Transverse colon (tissue), 3 donors: ENCODE results near the gene VTI1A.

ENCODE experiments used
- CTCF ChIP-seq, 5 experiments: fragments of 200-600 bp in 3 of 5; fragments of 450-650 bp in 2 of 5; sonication (generic) in 3 of 5; IDR thresholded peaks; 1 replicate in 2 of 5; 2 replicates in 3 of 5; pipeline ENCODE4 v1.5.1; 2016 to 2017; ENCODE audit warnings: antibody characterized with exemption in 5 of 5, inconsistent platforms in 3 of 5, mild to moderate bottlenecking in 2 of 5, moderate library complexity in 1 of 5
- EP300 ChIP-seq: sonication (generic); formaldehyde crosslinking; IDR thresholded peaks from one replicate; pipeline ENCODE4 v1.6.1; 2017; ENCODE audit warnings: antibody characterized with exemption, low read depth
- POLR2A ChIP-seq: fragments of 450-650 bp; IDR thresholded peaks from one replicate; pipeline ENCODE4 v1.6.1; 2016; ENCODE audit warnings: antibody characterized with exemption, mild to moderate bottlenecking, moderate library complexity

GRCh38 chr10:112716924-112717413 is 270.0 kb downstream of the VTI1A start:
- TF ChIP-seq EP300: no peak
- TF ChIP-seq CTCF (IDR thresholded peaks at IDR 0.05): no peak
- no peak for TF ChIP-seq POLR2A
